NT2/D1 (cell line): ENCODE data around the gene APBA1.

Source experiments
- DNase-seq: peaks from one replicate; pipeline ENCODE4 v3.0.0-alpha.2; 2011; ENCODE audit warnings: low read depth, low spot score
- H3K27me3 ChIP-seq: 2 replicates; pipeline ENCODE4 v1.6.0; 2011; ENCODE audit warnings: mild to moderate bottlenecking; ENCODE audit not compliant: insufficient read length, insufficient read depth
- H3K36me3 ChIP-seq: 2 replicates; pipeline ENCODE4 v1.6.1; 2011; ENCODE audit warnings: mild to moderate bottlenecking, low read length, mixed read lengths; ENCODE audit not compliant: insufficient read depth, insufficient read length
- H3K4me1 ChIP-seq: 2 replicates; pipeline ENCODE4 v1.5.1; 2011; ENCODE audit not compliant: insufficient read depth, insufficient read length
- H3K4me3 ChIP-seq: 2 replicates; pipeline ENCODE4 v1.5.1; 2011; ENCODE audit warnings: low read depth; ENCODE audit not compliant: insufficient read length
- H3K9ac ChIP-seq: 2 replicates; pipeline ENCODE4 v1.6.0; 2011; ENCODE audit warnings: low read depth; ENCODE audit not compliant: insufficient read length
- H3K9me3 ChIP-seq: 2 replicates; pipeline ENCODE4 v1.5.1; 2011; ENCODE audit warnings: mild to moderate bottlenecking, low read length; ENCODE audit not compliant: insufficient read depth
- SUZ12 ChIP-seq: IDR thresholded peaks from 2 replicates; pipeline ENCODE4 v1.6.1; 2011; ENCODE audit not compliant: insufficient read length, insufficient read depth; ENCODE audit errors: extremely low read depth
- YY1 ChIP-seq: IDR thresholded peaks from 2 replicates; pipeline ENCODE4 v1.6.1; 2011; ENCODE audit not compliant: insufficient read length, insufficient read depth
- ZNF274 ChIP-seq: IDR thresholded peaks from 2 replicates; pipeline ENCODE4 v1.6.1; 2011; ENCODE audit warnings: mild to moderate bottlenecking, low read depth, low read length

Gene APBA1

DNA sequence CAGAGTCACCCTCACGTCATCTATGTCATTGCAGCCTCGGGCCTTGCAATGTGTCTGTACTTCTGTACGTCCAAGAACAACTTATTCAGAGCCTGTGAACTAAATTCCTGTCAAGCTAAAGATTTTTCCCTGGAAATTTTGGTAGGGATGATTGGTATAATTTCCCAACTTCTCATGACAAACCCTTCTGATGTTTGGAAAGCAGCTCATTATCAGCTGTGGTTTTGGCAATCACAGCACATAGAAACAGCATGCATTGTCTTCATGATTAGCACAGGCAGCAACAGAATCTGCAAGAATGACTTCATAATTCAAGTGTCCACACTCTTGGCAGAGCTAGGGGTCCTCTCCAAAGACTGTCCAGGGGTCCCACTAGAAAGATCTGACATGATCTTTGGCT lies 49.5 kb downstream of the APBA1 start:
- H3K4me3 ChIP-seq, result no peak overlapping the region
- no peak for TF ChIP-seq YY1
- TF ChIP-seq SUZ12, result no peak
- no peak for TF ChIP-seq ZNF274
- no peaks in the 10 kb centered on the region for H3K36me3 ChIP-seq
- H3K9me3 ChIP-seq, result no peaks in the 10 kb centered on the region
- DNase-seq, result no peak
- no peaks in the 10 kb centered on the region for H3K27me3 ChIP-seq
- H3K9ac ChIP-seq, result no peak overlapping the region
- H3K4me1 ChIP-seq, result no peaks in the 10 kb centered on the region

DNA sequence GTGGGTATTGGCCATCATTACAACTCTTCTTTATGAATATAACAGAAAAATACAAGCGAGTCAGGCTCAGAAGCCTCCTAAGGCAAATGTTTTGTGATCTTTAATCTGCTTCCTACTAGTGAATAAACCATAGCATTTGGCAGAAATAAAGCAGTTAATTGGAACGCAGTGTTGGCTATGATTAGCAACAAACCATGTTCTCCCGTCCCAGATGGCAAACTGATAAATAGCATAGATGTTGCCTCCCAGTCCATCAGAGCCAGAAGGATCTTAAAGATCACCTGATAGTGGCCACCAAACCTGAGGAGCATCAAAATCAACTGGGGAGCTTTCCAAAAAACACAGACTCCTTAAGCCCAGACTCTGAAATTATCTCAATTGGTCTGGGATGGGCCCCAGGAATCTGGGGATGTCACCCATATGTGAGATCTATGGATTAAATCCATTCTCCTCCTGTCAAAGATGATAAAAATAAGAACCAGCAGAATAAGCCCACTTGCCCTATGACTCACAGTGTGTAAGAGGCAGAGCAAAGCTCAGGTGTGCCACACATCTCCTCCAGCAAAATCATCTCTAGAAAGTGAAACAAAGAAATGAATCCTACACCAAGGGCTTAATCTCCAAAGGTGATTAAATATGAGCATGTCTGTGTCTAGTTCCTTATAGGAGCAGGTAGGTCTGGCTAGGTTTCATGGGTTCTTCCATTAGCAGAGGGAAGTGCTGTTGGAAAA lies 50.3 kb downstream of the APBA1 start:
- TF ChIP-seq SUZ12 (no peak), ZNF274 (no peak), YY1 (no peak)
- Histone ChIP-seq H3K36me3 (no peaks in the 10 kb centered on the region), H3K27me3 (no peaks in the 10 kb centered on the region), H3K9me3 (no peaks in the 10 kb centered on the region), H3K4me1 (no peaks in the 10 kb centered on the region), H3K9ac (no peak overlapping the region), H3K4me3 (no peak overlapping the region)
- no peak for DNase-seq

DNA sequence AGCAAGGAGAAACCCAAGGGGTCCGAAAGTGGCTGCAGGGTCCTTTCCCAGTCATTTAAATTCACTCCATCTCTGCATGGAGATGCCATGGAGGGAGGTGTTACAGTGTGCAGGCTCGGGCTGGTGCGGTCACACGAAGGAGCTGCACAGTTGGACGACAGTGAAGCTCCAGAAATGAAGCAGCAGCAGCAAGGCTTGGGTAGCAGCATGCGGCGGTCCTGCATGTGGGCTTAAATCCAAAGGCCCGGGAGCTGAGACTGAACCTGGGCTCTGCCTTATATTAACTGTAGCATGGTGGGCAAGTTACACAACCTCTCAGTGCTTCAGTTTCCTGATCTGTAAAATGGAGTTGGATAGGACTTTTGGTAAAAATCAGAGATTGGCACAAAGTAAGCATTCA lies 51.4 kb downstream of the APBA1 start:
- H3K36me3 ChIP-seq, result no peaks in the 10 kb centered on the region
- H3K27me3 ChIP-seq, result no peaks in the 10 kb centered on the region
- no peak for DNase-seq
- H3K4me3 ChIP-seq, result no peak overlapping the region
- H3K9me3 ChIP-seq, result no peaks in the 10 kb centered on the region
- H3K4me1 ChIP-seq, result no peaks in the 10 kb centered on the region
- H3K9ac ChIP-seq, result no peak overlapping the region
- TF ChIP-seq SUZ12 (no peak), ZNF274 (no peak), YY1 (no peak)

DNA sequence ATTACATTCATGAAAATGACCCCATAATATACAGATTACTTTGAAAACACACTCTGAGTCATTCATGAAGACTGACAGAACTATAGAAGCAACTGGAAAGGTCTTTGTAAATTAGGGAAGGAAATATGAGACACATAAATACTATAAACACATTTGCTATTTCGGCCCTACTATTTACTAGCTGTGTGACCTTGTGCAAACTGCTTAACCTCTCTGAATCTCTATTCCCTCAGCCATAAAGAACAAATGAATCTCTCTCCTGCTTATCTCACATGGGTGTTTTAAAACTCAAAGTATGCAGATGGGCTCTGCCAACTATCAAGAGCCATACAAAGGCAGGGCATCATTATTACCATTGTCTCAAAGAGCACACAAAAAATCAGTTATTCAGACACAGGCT lies 52.9 kb downstream of the APBA1 start:
- no peak for DNase-seq
- no peaks in the 10 kb centered on the region for H3K27me3 ChIP-seq
- H3K9ac ChIP-seq, result no peak overlapping the region
- H3K4me1 ChIP-seq, result no peaks in the 10 kb centered on the region
- no peak overlapping the region for H3K4me3 ChIP-seq
- no peaks in the 10 kb centered on the region for H3K36me3 ChIP-seq
- no peaks in the 10 kb centered on the region for H3K9me3 ChIP-seq
- no peak for TF ChIP-seq YY1
- TF ChIP-seq ZNF274, result no peak
- no peak for TF ChIP-seq SUZ12

DNA sequence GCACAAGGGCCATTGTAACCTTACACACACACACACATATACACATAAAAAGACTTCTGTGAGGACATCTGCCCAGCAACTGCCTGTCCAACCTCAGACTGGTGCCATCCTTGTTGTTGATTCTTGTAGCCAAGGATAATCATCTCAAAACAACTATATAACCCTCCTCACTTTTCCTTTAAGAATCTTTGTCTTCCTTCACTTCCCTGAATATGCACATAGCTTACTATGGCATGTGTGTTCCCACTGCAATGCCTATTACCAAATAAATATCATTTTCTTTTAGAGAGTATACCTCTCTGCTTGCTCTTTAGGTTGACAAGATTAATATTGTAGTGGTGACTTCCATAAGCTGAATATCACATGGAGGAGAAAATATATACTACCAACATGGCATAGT lies 55.2 kb downstream of the APBA1 start:
- H3K36me3 ChIP-seq, result no peaks in the 10 kb centered on the region
- no peak overlapping the region for H3K4me3 ChIP-seq
- H3K4me1 ChIP-seq, result no peaks in the 10 kb centered on the region
- no peak overlapping the region for H3K9ac ChIP-seq
- no peak for DNase-seq
- TF ChIP-seq ZNF274, result no peak
- TF ChIP-seq SUZ12, result no peak
- no peak for TF ChIP-seq YY1
- no peaks in the 10 kb centered on the region for H3K9me3 ChIP-seq
- H3K27me3 ChIP-seq, result no peaks in the 10 kb centered on the region

DNA sequence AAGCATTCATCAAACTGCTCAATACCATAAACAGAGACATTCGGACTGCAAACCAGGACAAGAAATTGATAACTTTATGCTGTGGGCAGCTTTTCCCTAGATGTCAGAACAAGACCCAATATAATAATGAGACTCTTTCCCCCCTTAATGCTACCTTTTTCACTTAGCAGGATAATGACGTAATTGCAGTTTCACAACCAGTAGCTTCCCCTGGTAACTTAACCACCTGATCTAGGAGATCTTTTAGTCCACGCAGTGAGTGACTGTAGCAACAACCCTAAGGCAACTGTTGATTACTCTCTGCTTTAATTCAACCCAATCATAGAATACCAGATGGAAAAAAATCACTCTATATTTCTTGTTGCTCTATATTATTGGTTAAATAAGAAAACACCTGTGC lies 56.3 kb downstream of the APBA1 start:
- no peak for TF ChIP-seq SUZ12
- TF ChIP-seq ZNF274, result no peak
- TF ChIP-seq YY1, result no peak
- Histone ChIP-seq H3K4me1 (no peaks in the 10 kb centered on the region), H3K9me3 (no peaks in the 10 kb centered on the region), H3K9ac (no peak overlapping the region), H3K27me3 (no peaks in the 10 kb centered on the region), H3K36me3 (no peaks in the 10 kb centered on the region), H3K4me3 (no peak overlapping the region)
- DNase-seq, result no peak

DNA sequence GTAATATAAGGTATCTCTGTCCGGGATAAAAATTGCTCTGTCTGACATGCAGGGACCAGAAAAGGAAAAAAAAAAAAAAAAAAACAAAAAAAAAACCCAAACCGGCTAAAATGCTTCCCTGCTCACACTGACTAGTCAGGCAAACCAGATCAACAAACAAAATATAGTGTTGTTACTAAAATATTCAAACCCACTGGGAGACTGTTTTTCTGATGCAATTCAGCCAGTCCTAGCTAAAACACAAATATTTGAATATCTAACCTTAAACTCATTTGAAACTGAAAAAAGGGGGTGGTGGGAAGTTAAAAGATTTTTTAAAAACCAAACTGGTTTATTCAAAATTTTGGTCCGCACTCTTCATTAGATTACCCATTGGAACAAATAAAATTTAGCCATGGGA lies 61.0 kb downstream of the APBA1 start:
- no peaks in the 10 kb centered on the region for H3K9me3 ChIP-seq
- no peaks in the 10 kb centered on the region for H3K36me3 ChIP-seq
- no peak for DNase-seq
- TF ChIP-seq ZNF274, result no peak
- TF ChIP-seq SUZ12, result no peak
- no peak for TF ChIP-seq YY1
- H3K4me1 ChIP-seq, result no peaks in the 10 kb centered on the region
- H3K4me3 ChIP-seq, result no peak overlapping the region
- H3K27me3 ChIP-seq, result no peaks in the 10 kb centered on the region
- H3K9ac ChIP-seq, result no peak overlapping the region

DNA sequence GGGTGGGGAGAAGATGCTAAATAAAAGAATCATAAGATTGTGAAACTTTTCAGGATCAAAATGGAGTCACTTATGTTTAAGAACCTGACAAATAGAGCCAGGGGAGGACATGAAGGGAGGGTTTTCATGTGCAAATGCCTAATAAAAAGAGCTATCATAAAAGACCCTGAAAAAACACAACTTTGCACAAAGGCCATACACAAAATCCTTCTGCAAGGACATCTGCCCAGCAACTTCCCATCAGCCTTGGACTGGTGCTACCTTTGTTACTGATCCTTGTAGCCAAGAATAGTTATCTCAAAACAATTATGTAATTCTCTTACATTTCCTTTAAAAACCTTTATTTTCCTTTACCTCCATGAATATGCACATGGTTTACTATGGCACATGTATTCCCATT lies 63.0 kb downstream of the APBA1 start:
- Histone ChIP-seq H3K36me3 (no peaks in the 10 kb centered on the region), H3K4me1 (no peaks in the 10 kb centered on the region), H3K4me3 (no peak overlapping the region), H3K9ac (no peak overlapping the region), H3K27me3 (no peaks in the 10 kb centered on the region), H3K9me3 (no peaks in the 10 kb centered on the region)
- TF ChIP-seq YY1, result no peak
- no peak for TF ChIP-seq SUZ12
- TF ChIP-seq ZNF274, result no peak
- DNase-seq, result no peak
